ENCODE data around the gene COL27A1.
A peak's percentile ranks its signal among the peaks of the same experiment; 100 is the strongest.

The COL27A1 gene

DNA sequence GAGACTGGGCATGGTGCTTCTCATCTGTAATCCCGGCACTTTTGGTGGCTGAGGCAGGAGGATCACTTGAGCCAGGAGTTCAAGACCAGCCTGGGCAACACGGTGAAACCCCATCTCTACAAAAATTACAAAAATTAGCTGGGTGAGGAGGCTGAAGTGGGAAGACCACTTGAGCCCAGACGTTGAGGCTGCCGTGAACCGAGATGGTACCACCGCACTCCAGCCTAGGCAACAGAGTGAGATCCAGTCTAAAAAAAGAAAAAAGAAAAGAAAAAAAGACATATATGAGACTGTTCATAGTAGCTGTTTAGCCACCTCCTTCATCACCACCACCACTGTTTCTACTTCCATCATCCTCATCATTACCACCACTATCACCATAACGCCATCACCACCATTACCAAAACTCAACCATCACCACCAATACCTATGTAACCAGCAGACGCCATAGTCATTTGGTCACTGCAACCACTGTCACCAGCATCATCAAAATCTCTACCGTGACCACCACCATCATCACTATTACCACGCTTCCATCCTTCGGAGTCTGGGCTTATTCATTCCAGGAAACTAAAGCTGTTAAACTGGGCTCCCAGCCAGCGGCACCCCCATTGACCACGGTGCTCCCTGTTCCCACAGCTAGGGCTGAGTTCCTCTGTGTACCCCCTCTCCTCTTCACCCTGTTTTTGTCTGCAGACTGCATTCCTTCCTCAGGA lies 47.9 kb upstream of the COL27A1 start (continued):
- TF ChIP-seq ARNTL (CRISPR knock-in tag; IDR thresholded peaks at IDR 0.05; ENCODE audit: borderline replicate concordance, low read depth) (no peak), RARB (CRISPR knock-in tag; IDR thresholded peaks at IDR 0.05) (no peak), ZNF565 (CRISPR knock-in tag; conservative IDR thresholded peaks at IDR 0.05; ENCODE audit: low read depth) (no peak), ESRRG (CRISPR knock-in tag; IDR thresholded peaks at IDR 0.05) (no peak), CSDC2 (CRISPR knock-in tag; IDR thresholded peaks at IDR 0.05) (no peak)
- TF ChIP-seq, protein P1, sequence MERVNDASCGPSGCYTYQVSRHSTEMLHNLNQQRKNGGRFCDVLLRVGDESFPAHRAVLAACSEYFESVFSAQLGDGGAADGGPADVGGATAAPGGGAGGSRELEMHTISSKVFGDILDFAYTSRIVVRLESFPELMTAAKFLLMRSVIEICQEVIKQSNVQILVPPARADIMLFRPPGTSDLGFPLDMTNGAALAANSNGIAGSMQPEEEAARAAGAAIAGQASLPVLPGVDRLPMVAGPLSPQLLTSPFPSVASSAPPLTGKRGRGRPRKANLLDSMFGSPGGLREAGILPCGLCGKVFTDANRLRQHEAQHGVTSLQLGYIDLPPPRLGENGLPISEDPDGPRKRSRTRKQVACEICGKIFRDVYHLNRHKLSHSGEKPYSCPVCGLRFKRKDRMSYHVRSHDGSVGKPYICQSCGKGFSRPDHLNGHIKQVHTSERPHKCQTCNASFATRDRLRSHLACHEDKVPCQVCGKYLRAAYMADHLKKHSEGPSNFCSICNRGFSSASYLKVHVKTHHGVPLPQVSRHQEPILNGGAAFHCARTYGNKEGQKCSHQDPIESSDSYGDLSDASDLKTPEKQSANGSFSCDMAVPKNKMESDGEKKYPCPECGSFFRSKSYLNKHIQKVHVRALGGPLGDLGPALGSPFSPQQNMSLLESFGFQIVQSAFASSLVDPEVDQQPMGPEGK (CRISPR knock-in tag; IDR thresholded peaks at IDR 0.05; ENCODE audit: borderline replicate concordance): no peak

DNA sequence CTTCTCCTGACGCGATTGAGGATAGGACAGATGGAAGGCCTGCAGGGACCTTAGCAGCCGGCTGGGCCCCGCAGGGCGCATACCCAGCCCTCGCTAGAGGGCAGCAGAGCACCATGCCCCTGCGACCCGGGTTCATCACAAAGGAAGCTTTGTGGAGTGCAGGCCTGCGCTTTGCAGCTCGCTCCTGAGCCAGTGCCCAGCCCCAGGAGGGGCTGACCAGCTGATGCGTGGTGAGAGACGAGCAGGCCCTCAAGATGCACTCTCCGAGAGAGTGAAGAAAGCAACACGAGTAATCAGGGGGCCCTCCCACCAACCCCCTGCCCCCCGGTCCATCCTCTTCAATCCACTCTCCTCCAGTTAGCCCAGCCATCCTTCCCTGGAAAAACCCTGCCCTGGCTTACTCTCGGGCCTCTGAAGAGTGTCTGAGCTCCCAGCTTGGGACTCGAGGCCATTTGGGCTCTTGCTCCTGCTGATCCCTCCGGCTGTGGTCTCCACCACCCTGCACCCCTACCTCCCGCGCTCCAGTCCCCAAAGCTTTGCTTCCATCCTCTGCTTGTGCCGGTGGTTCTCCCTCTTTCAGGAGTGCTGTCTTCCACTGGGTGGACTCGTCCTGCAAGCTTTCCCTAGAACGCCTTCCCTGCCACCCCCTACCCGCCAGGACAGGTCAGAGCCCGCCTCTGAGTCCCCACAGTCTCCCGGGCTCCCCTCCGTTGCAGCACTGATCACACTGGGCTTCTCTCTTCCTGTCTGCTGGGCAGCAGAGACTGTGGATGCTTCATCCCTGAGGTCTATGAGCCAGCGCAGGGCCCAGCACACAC lies 47.1 kb upstream of the COL27A1 start:
- TF ChIP-seq ZC3H10 (CRISPR knock-in tag; IDR thresholded peaks at IDR 0.05) (no peak), PPARA (CRISPR knock-in tag; IDR thresholded peaks at IDR 0.05; ENCODE audit: borderline replicate concordance) (no peak), ZFP3 (CRISPR knock-in tag; IDR thresholded peaks at IDR 0.05) (no peak), RARB (CRISPR knock-in tag; IDR thresholded peaks at IDR 0.05) (no peak), SNAI2 (CRISPR knock-in tag; IDR thresholded peaks at IDR 0.05) (no peak), ZFP30 (CRISPR knock-in tag; IDR thresholded peaks at IDR 0.05) (no peak), ESRRG (CRISPR knock-in tag; IDR thresholded peaks at IDR 0.05) (no peak), GLIS3 (CRISPR knock-in tag; IDR thresholded peaks at IDR 0.05) (no peak), ZNF70 (CRISPR knock-in tag; IDR thresholded peaks at IDR 0.05) (no peak), ARNTL (CRISPR knock-in tag; IDR thresholded peaks at IDR 0.05; ENCODE audit: borderline replicate concordance, low read depth) (no peak)
- TF ChIP-seq, protein P2, sequence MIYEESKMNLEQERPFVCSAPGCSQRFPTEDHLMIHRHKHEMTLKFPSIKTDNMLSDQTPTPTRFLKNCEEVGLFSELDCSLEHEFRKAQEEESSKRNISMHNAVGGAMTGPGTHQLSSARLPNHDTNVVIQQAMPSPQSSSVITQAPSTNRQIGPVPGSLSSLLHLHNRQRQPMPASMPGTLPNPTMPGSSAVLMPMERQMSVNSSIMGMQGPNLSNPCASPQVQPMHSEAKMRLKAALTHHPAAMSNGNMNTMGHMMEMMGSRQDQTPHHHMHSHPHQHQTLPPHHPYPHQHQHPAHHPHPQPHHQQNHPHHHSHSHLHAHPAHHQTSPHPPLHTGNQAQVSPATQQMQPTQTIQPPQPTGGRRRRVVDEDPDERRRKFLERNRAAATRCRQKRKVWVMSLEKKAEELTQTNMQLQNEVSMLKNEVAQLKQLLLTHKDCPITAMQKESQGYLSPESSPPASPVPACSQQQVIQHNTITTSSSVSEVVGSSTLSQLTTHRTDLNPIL (CRISPR knock-in tag; IDR thresholded peaks at IDR 0.05; ENCODE audit: low read depth): no peak
- TF ChIP-seq, protein P3, sequence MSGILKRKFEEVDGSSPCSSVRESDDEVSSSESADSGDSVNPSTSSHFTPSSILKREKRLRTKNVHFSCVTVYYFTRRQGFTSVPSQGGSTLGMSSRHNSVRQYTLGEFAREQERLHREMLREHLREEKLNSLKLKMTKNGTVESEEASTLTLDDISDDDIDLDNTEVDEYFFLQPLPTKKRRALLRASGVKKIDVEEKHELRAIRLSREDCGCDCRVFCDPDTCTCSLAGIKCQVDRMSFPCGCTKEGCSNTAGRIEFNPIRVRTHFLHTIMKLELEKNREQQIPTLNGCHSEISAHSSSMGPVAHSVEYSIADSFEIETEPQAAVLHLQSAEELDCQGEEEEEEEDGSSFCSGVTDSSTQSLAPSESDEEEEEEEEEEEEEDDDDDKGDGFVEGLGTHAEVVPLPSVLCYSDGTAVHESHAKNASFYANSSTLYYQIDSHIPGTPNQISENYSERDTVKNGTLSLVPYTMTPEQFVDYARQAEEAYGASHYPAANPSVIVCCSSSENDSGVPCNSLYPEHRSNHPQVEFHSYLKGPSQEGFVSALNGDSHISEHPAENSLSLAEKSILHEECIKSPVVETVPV (CRISPR knock-in tag; IDR thresholded peaks at IDR 0.05): no peak
- TF ChIP-seq, protein P1 (CRISPR knock-in tag; IDR thresholded peaks at IDR 0.05; ENCODE audit: borderline replicate concordance): no peak
- TF ChIP-seq, protein P4, sequence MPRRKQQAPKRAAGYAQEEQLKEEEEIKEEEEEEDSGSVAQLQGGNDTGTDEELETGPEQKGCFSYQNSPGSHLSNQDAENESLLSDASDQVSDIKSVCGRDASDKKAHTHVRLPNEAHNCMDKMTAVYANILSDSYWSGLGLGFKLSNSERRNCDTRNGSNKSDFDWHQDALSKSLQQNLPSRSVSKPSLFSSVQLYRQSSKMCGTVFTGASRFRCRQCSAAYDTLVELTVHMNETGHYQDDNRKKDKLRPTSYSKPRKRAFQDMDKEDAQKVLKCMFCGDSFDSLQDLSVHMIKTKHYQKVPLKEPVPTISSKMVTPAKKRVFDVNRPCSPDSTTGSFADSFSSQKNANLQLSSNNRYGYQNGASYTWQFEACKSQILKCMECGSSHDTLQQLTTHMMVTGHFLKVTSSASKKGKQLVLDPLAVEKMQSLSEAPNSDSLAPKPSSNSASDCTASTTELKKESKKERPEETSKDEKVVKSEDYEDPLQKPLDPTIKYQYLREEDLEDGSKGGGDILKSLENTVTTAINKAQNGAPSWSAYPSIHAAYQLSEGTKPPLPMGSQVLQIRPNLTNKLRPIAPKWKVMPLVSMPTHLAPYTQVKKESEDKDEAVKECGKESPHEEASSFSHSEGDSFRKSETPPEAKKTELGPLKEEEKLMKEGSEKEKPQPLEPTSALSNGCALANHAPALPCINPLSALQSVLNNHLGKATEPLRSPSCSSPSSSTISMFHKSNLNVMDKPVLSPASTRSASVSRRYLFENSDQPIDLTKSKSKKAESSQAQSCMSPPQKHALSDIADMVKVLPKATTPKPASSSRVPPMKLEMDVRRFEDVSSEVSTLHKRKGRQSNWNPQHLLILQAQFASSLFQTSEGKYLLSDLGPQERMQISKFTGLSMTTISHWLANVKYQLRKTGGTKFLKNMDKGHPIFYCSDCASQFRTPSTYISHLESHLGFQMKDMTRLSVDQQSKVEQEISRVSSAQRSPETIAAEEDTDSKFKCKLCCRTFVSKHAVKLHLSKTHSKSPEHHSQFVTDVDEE (CRISPR knock-in tag; IDR thresholded peaks at IDR 0.05): no peak
- peak; percentile 100 for ATAC-seq

DNA sequence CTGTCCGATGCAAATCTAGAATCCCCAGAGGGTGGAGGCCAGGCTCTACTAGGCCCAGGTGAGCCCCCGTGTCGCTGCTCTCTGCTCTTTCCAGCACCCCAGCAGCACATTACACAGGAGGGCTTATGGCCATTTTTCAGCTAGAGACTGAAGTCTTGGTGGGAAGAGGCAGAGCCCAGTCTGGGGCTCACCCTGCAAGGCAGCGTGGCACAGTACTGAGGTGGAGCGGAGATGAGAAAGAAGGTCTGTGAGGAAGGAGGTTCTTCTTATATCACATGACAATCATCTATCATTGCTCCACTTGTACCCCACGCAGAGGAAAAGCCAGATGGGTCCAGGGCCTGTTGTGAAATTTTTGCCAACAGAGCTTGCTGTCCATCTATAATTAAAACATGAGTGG lies 46.2 kb upstream of the COL27A1 start:
- TF ChIP-seq ZC3H10 (CRISPR knock-in tag; IDR thresholded peaks at IDR 0.05) (no peak), RARB (CRISPR knock-in tag; IDR thresholded peaks at IDR 0.05) (no peak), ZNF70 (CRISPR knock-in tag; IDR thresholded peaks at IDR 0.05) (no peak), ISL1 (CRISPR knock-in tag; IDR thresholded peaks at IDR 0.05) (no peak), SNAI2 (CRISPR knock-in tag; IDR thresholded peaks at IDR 0.05) (no peak), ESRRG (CRISPR knock-in tag; IDR thresholded peaks at IDR 0.05) (no peak), ZNF8 (CRISPR knock-in tag; IDR thresholded peaks at IDR 0.05) (no peak), PPARA (CRISPR knock-in tag; IDR thresholded peaks at IDR 0.05; ENCODE audit: borderline replicate concordance) (no peak), BACH2 (CRISPR knock-in tag; IDR thresholded peaks at IDR 0.05; ENCODE audit: borderline replicate concordance) (no peak), ARNTL (CRISPR knock-in tag; IDR thresholded peaks at IDR 0.05; ENCODE audit: borderline replicate concordance, low read depth) (no peak)
- TF ChIP-seq, protein P5, sequence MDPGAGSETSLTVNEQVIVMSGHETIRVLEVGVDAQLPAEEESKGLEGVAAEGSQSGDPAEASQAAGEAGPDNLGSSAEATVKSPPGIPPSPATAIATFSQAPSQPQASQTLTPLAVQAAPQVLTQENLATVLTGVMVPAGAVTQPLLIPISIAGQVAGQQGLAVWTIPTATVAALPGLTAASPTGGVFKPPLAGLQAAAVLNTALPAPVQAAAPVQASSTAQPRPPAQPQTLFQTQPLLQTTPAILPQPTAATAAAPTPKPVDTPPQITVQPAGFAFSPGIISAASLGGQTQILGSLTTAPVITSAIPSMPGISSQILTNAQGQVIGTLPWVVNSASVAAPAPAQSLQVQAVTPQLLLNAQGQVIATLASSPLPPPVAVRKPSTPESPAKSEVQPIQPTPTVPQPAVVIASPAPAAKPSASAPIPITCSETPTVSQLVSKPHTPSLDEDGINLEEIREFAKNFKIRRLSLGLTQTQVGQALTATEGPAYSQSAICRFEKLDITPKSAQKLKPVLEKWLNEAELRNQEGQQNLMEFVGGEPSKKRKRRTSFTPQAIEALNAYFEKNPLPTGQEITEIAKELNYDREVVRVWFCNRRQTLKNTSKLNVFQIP (CRISPR knock-in tag; IDR thresholded peaks at IDR 0.05; ENCODE audit: borderline replicate concordance, low read depth): no peak
- TF ChIP-seq, protein P2 (CRISPR knock-in tag; IDR thresholded peaks at IDR 0.05; ENCODE audit: low read depth): no peak
- ATAC-seq: no peak
